ENCODE data around the gene HOXB1. TPM values are rescaled to one million over a fixed set of nuclear protein-coding genes. Genes with fewer than 3 reads are reported as not detected.

The HOXB1 gene
- total RNA-seq, 2 donors from 2014 or later = not detected

GRCh38 chr17:48505788-48506187 is 25.0 kb downstream of the HOXB1 start:
- no peaks in the 10 kb centered on the region for H3K9me3 Mint-ChIP-seq
- no peak overlapping the region for H3K4me3 Mint-ChIP-seq
- DNase-seq = peak; percentile 51 to 63
- ATAC-seq (replicated peaks in 1 of 2) = peak; percentile 98 to 100
- H3K27me3 Mint-ChIP-seq (ENCODE audit: low read depth) = peaks cover 53% of the 10 kb centered on the region
- H3K4me1 Mint-ChIP-seq (ENCODE audit: low read depth) = peaks cover 22% of the 10 kb centered on the region
- H3K27ac Mint-ChIP-seq = no peak overlapping the region
- H3K36me3 Mint-ChIP-seq (ENCODE audit: insufficient read depth in 2 of 2) = no peaks in the 10 kb centered on the region

- Mint-ChIP-seq H3K36me3 (ENCODE audit: insufficient read depth in 2 of 2) (no peaks in the 10 kb centered on the region), H3K9me3 (no peaks in the 10 kb centered on the region), H3K4me1 (ENCODE audit: low read depth) (peaks cover 16% of the 10 kb centered on the region), H3K27me3 (ENCODE audit: low read depth) (peaks cover 60% of the 10 kb centered on the region), H3K4me3 (no peak overlapping the region), H3K27ac (no peak overlapping the region)
- ATAC-seq (replicated peaks in 1 of 2) (no peak), DNase-seq (no peak)
Observed at GRCh38 chr17:48504953-48505352, 25.9 kb downstream of the HOXB1 start.

- Mint-ChIP-seq H3K9me3 (no peaks in the 10 kb centered on the region), H3K27me3 (ENCODE audit: low read depth) (peaks cover 58% of the 10 kb centered on the region)
Observed at GRCh38 chr17:48503747-48504146, 27.1 kb downstream of the HOXB1 start.

GRCh38 chr17:48502901-48503300 is 27.9 kb downstream of the HOXB1 start:
- Mint-ChIP-seq H3K27me3 (ENCODE audit: low read depth) (peaks cover 58% of the 10 kb centered on the region), H3K9me3 (no peaks in the 10 kb centered on the region), H3K36me3 (ENCODE audit: insufficient read depth in 2 of 2) (no peaks in the 10 kb centered on the region), H3K4me3 (no peak overlapping the region), H3K27ac (no peak overlapping the region), H3K4me1 (ENCODE audit: low read depth) (peaks cover 16% of the 10 kb centered on the region)
- ATAC-seq (replicated peaks in 1 of 2) = no peak
- no peak for DNase-seq

More at GRCh38 chr17:48503747-48504146, 27.1 kb downstream of the HOXB1 start:
- Mint-ChIP-seq H3K36me3 (ENCODE audit: insufficient read depth in 2 of 2) (no peaks in the 10 kb centered on the region), H3K4me3 (no peak overlapping the region), H3K4me1 (ENCODE audit: low read depth) (peaks cover 16% of the 10 kb centered on the region), H3K27ac (no peak overlapping the region)
- no peak for ATAC-seq (replicated peaks in 1 of 2)
- no peak for DNase-seq

GRCh38 chr17:48502312-48502711 is 28.5 kb downstream of the HOXB1 start:
- H3K4me3 Mint-ChIP-seq = no peak overlapping the region
- no peak for DNase-seq
- ATAC-seq (replicated peaks in 1 of 2) = no peak
- H3K4me1 Mint-ChIP-seq (ENCODE audit: low read depth) = peaks cover 16% of the 10 kb centered on the region
- no peak overlapping the region for H3K27ac Mint-ChIP-seq
- H3K36me3 Mint-ChIP-seq (ENCODE audit: insufficient read depth in 2 of 2) = no peaks in the 10 kb centered on the region
- peaks cover 63% of the 10 kb centered on the region for H3K27me3 Mint-ChIP-seq (ENCODE audit: low read depth)
- no peaks in the 10 kb centered on the region for H3K9me3 Mint-ChIP-seq

- no peak for DNase-seq
- ATAC-seq (replicated peaks in 1 of 2) = no peak
- Mint-ChIP-seq H3K4me1 (ENCODE audit: low read depth) (peaks cover 9% of the 10 kb centered on the region), H3K27ac (no peak overlapping the region), H3K4me3 (no peak overlapping the region), H3K27me3 (ENCODE audit: low read depth) (peaks cover 63% of the 10 kb centered on the region), H3K9me3 (no peaks in the 10 kb centered on the region), H3K36me3 (ENCODE audit: insufficient read depth in 2 of 2) (no peaks in the 10 kb centered on the region)
Observed at GRCh38 chr17:48500435-48501426, 30.1 kb downstream of the HOXB1 start.

- no peak overlapping the region for H3K27ac Mint-ChIP-seq
- H3K4me1 Mint-ChIP-seq (ENCODE audit: low read depth) = peaks cover under 1% of the 10 kb centered on the region
- H3K4me3 Mint-ChIP-seq = no peak overlapping the region
- DNase-seq (no peak), ATAC-seq (replicated peaks in 1 of 2) (no peak)
- H3K9me3 Mint-ChIP-seq = no peaks in the 10 kb centered on the region
- peaks cover 60% of the 10 kb centered on the region for H3K27me3 Mint-ChIP-seq (ENCODE audit: low read depth)
- H3K36me3 Mint-ChIP-seq (ENCODE audit: insufficient read depth in 2 of 2) = no peaks in the 10 kb centered on the region
Observed at GRCh38 chr17:48499735-48500434, 30.9 kb downstream of the HOXB1 start.

- H3K4me1 Mint-ChIP-seq (ENCODE audit: low read depth) = no peaks in the 10 kb centered on the region
- H3K4me3 Mint-ChIP-seq = no peak overlapping the region
- H3K9me3 Mint-ChIP-seq = no peaks in the 10 kb centered on the region
- no peak overlapping the region for H3K27ac Mint-ChIP-seq
- DNase-seq (no peak), ATAC-seq (replicated peaks in 1 of 2) (no peak)
- no peaks in the 10 kb centered on the region for H3K36me3 Mint-ChIP-seq (ENCODE audit: insufficient read depth in 2 of 2)
- H3K27me3 Mint-ChIP-seq (ENCODE audit: low read depth) = peaks cover 61% of the 10 kb centered on the region
Observed at GRCh38 chr17:48499248-48499647, 31.6 kb downstream of the HOXB1 start.

- no peak for ATAC-seq (replicated peaks in 1 of 2)
- H3K4me1 Mint-ChIP-seq (ENCODE audit: low read depth) = no peaks in the 10 kb centered on the region
- H3K9me3 Mint-ChIP-seq = no peaks in the 10 kb centered on the region
- no peaks in the 10 kb centered on the region for H3K36me3 Mint-ChIP-seq (ENCODE audit: insufficient read depth in 2 of 2)
- peaks cover 56% of the 10 kb centered on the region for H3K27me3 Mint-ChIP-seq (ENCODE audit: low read depth)
- H3K27ac Mint-ChIP-seq = no peak overlapping the region
- no peak for DNase-seq
- no peak overlapping the region for H3K4me3 Mint-ChIP-seq
Observed at GRCh38 chr17:48498164-48498850, 32.5 kb downstream of the HOXB1 start.

- Mint-ChIP-seq H3K27ac (no peak overlapping the region), H3K27me3 (ENCODE audit: low read depth) (peaks cover 45% of the 10 kb centered on the region), H3K4me1 (ENCODE audit: low read depth) (no peaks in the 10 kb centered on the region), H3K36me3 (ENCODE audit: insufficient read depth in 2 of 2) (no peaks in the 10 kb centered on the region), H3K4me3 (no peak overlapping the region), H3K9me3 (no peaks in the 10 kb centered on the region)
- ATAC-seq (replicated peaks in 1 of 2) = no peak
- no peak for DNase-seq
Observed at GRCh38 chr17:48497103-48497502, 33.7 kb downstream of the HOXB1 start.

- H3K27me3 Mint-ChIP-seq (ENCODE audit: low read depth) = peaks cover 37% of the 10 kb centered on the region
- no peaks in the 10 kb centered on the region for H3K9me3 Mint-ChIP-seq
- peaks cover 13% of the 10 kb centered on the region for H3K4me1 Mint-ChIP-seq (ENCODE audit: low read depth)
- ATAC-seq (replicated peaks in 1 of 2) = no peak
- H3K36me3 Mint-ChIP-seq (ENCODE audit: insufficient read depth in 2 of 2) = no peaks in the 10 kb centered on the region
- H3K27ac Mint-ChIP-seq = no peak overlapping the region
- no peak for DNase-seq
- no peak overlapping the region for H3K4me3 Mint-ChIP-seq
Observed at GRCh38 chr17:48494335-48494734, 36.5 kb downstream of the HOXB1 start.

GRCh38 chr17:48492401-48493298 is 38.2 kb downstream of the HOXB1 start:
- Mint-ChIP-seq H3K4me1 (ENCODE audit: low read depth) (peaks cover 25% of the 10 kb centered on the region), H3K9me3 (no peaks in the 10 kb centered on the region), H3K27ac (no peak overlapping the region)

More at GRCh38 chr17:48492401-48493298, 38.2 kb downstream of the HOXB1 start:
- Mint-ChIP-seq H3K36me3 (ENCODE audit: insufficient read depth in 2 of 2) (no peaks in the 10 kb centered on the region), H3K27me3 (ENCODE audit: low read depth) (peaks cover 29% of the 10 kb centered on the region), H3K4me3 (peak overlapping the region; percentile 66 to 82)
- ATAC-seq (replicated peaks in 1 of 2) (peak; percentile 94 to 96), DNase-seq (peak; percentile 72 to 81)
